Measurements from ENCODE around the gene DGCR8. TPM values are rescaled to one million over a fixed set of nuclear protein-coding genes. Genes with fewer than 3 reads are reported as not detected.

The DGCR8 gene
- total RNA-seq, 1 experiment from 2014 or later, result 41.7 TPM

DNA sequence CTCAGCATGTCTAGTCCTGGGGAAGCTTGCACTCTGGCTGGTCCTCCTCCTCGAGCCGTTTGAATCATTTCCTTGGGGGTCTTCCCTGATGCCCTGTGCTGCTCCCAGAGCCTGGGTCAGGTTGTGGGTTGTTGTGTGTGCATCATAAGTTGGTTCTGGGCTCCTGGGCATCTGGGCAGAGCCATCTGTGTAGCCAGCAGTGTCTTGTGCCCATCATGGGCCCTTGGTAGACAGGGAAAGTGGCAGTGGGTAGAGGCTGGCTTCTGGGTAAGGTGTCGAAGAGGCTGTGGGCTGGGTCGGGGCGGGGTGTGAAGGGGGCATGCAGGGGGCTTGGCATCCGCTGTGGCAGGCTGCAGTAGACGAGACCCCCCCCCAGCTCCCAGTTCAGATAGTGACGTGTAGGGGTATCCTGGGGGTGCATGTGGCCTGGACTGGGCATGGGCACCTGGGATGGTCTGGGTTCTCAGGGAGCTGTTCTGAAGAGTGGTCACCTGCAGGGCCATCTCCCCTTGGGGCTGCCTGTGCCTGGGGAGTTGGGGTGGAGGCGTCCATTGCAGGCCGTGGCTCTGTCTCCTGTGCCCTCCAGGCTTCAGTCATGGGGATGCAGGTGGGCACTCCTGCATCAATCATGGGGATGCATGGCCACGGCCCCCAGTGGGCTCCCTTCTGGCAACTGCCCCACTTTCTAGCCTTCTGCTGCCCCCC, 44.2 kb downstream of the DGCR8 start:
- Histone ChIP-seq H3K79me2 (ENCODE audit: low read length) (peaks cover 40% of the 10 kb centered on the region), H3K27me3 (ENCODE audit: low read length) (no peaks in the 10 kb centered on the region), H3K4me1 (ENCODE audit: insufficient read depth, low read length) (peaks cover 5% of the 10 kb centered on the region), H3K27ac (ENCODE audit: low read length) (no peak overlapping the region), H3K9me3 (ENCODE audit: low read length) (no peaks in the 10 kb centered on the region), H3K9ac (ENCODE audit: low read length) (no peak overlapping the region), H3K4me2 (ENCODE audit: low read length) (no peak overlapping the region), H3K4me3 (ENCODE audit: low read length) (no peak overlapping the region), H2AFZ (ENCODE audit: low read length) (no peak overlapping the region), H3K36me3 (ENCODE audit: low read depth, low read length) (peaks cover 14% of the 10 kb centered on the region), H3K9me2 (replicated peaks; ENCODE audit: low read length) (no peaks in the 10 kb centered on the region), H4K20me1 (ENCODE audit: low read length) (no peaks in the 10 kb centered on the region), H3F3A (ENCODE audit: low read length, unreplicated experiment) (no peaks in the 10 kb centered on the region)
- DNase-seq (no peak), ATAC-seq (no peak)
- POLR2A ChIA-PET (ENCODE audit: unreplicated experiment), result no interaction called here
- CTCF ChIA-PET, result no interaction called here
- TF ChIP-seq EZH2phosphoT487 (IDR thresholded peaks at IDR 0.05; ENCODE audit: borderline replicate concordance, low read length) (no peak), EZH2 (IDR thresholded peaks at IDR 0.05; ENCODE audit: low read length, unreplicated experiment) (no peak)
- TF ChIP-seq, protein P1, sequence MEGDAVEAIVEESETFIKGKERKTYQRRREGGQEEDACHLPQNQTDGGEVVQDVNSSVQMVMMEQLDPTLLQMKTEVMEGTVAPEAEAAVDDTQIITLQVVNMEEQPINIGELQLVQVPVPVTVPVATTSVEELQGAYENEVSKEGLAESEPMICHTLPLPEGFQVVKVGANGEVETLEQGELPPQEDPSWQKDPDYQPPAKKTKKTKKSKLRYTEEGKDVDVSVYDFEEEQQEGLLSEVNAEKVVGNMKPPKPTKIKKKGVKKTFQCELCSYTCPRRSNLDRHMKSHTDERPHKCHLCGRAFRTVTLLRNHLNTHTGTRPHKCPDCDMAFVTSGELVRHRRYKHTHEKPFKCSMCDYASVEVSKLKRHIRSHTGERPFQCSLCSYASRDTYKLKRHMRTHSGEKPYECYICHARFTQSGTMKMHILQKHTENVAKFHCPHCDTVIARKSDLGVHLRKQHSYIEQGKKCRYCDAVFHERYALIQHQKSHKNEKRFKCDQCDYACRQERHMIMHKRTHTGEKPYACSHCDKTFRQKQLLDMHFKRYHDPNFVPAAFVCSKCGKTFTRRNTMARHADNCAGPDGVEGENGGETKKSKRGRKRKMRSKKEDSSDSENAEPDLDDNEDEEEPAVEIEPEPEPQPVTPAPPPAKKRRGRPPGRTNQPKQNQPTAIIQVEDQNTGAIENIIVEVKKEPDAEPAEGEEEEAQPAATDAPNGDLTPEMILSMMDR (conservative IDR thresholded peaks at IDR 0.05; ENCODE audit: low read depth, low read length), result no peak
- BruUV-seq (replicated peaks), result no TSS peak
- intact Hi-C loops (cut with micrococcal nuclease), result no loop called here

DNA sequence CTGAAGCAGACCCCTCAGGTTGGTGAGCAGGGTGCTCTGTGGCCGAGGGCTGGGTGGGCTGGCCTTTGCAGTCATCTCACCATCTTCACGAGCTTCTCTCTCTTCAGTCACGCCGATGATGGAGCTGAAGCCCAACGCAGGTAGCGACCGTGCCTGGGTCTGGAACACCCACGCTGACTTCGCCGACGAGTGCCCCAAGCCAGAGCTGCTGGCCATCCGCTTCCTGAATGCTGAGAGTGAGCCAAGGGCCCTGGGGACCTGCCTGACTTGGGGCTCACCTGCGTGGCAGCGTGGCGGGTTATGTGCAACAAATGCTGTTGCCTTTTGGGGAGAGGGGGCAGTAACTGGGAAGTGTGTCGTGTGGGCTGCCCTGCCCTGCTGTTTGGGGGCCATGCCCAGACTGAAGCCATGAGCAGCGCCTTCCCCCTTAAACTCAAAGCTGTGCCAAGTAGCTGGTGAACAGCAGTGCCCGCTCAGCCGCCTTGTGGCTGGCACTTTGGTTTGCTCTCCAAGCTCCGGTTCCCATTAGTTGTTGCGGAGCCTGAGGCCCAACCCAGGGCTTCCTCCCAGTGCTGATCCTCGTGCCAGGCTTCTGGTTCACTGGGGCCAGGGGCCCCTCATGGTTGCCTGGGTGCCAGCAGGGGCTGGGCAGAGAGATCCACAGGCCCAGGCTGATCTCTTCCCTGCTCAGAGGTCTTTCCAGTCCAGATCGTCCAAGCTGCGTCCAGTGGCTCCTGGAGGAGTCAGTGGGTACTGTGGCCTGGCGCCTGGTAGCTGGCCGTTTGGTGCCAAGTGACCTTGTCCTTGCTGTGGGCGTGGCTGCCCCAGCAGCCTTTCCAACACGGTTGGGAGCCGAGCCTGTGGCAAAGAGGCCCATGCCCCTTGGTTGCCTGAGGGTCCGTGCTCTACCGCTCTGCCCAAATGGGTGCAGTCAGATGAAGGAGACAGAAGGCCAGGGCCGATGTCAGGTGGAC, 45.4 kb downstream of the DGCR8 start:
- Histone ChIP-seq H3K79me2 (ENCODE audit: low read length) (peaks cover 28% of the 10 kb centered on the region), H3K9ac (ENCODE audit: low read length) (no peak overlapping the region), H3K36me3 (ENCODE audit: low read depth, low read length) (peaks cover 5% of the 10 kb centered on the region; the same call in 1 of the 2 replicates), H3K9me2 (replicated peaks; ENCODE audit: low read length) (no peaks in the 10 kb centered on the region), H3K27ac (ENCODE audit: low read length) (no peak overlapping the region), H4K20me1 (ENCODE audit: low read length) (no peaks in the 10 kb centered on the region), H3K4me1 (ENCODE audit: insufficient read depth, low read length) (no peaks in the 10 kb centered on the region), H3K9me3 (ENCODE audit: low read length) (no peaks in the 10 kb centered on the region), H3K4me3 (ENCODE audit: low read length) (no peak overlapping the region), H3K4me2 (ENCODE audit: low read length) (no peak overlapping the region), H3K27me3 (ENCODE audit: low read length) (no peaks in the 10 kb centered on the region), H2AFZ (ENCODE audit: low read length) (no peak overlapping the region), H3F3A (ENCODE audit: low read length, unreplicated experiment) (no peaks in the 10 kb centered on the region)
- no peak for DNase-seq
- no peak for ATAC-seq
- no peak for TF ChIP-seq EZH2 (IDR thresholded peaks at IDR 0.05; ENCODE audit: low read length, unreplicated experiment)
- TF ChIP-seq, protein P1 (conservative IDR thresholded peaks at IDR 0.05; ENCODE audit: low read depth, low read length), result no peak
- TF ChIP-seq EZH2phosphoT487 (IDR thresholded peaks at IDR 0.05; ENCODE audit: borderline replicate concordance, low read length), result no peak
- no TSS peak for BruUV-seq (replicated peaks)
- intact Hi-C loops (cut with micrococcal nuclease), result no loop called here
- CTCF ChIA-PET, result no interaction called here
- POLR2A ChIA-PET (ENCODE audit: unreplicated experiment), result no interaction called here
